Erythroblast (primary cell): ENCODE data around the gene SMIM29.

Source experiments
- GATA1 ChIP-seq: IDR thresholded peaks from 2 replicates; pipeline ENCODE4 v1.6.1; 2011; ENCODE audit warnings: low read depth, mild to moderate bottlenecking, control low read depth, low read length, moderate library complexity
- POLR2A ChIP-seq: IDR thresholded peaks from 2 replicates; pipeline ENCODE4 v1.6.1; 2011; ENCODE audit warnings: mild to moderate bottlenecking, low read length

DNA sequence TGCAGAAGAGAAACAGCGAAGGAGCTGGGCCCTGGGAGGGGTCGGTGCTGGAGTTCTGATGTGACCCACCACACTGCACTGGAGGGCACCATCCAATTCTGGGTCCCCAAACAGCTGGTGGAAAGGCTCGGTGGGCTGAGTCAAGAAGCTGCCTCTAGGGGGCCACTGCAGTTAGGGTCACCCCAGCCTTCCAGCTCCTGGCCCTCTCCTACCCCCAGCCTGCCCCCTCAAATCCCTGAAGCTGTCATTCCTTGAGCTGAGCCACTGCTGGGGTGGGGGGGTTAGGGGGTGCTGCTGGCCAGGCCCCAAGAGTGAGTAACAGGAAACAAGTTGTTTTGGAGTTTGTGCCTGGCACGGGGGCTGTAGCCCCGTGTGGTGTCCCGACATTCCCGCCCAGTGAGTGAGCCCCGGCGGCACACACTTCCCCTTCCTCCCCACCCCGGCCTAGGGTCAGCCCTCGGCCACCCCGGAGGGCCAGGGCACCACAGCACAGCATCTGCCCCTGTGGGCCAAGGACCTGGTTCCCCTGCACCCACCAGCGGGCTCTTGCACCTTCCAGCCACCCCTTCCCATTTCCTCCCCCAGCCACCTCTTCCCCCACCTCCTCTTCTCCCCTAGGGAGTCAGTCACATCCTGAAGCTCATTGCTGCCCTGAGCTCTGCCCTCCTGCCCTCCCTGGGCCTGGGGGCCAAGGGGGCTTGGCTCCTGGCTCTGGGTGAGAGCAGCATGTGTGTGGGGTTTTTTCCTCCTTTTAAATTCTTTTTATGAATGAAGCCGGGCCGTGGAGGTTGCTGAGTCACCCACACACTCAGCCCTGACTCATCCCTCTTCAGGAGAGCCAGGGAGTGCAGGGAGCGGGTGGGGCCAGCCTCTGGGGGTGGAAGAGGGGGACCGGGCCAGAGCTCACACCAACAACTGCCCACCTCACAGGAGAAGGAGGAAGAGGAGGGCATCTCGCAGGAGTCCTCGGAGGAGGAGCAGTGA, 4.6 kb downstream of the SMIM29 start:
- TF ChIP-seq POLR2A = no peak
- no peak for TF ChIP-seq GATA1
